Measurements from ENCODE around the gene DHFR2.
"Not testable (repeated sequence)": the region's sequence is repeated elsewhere in the genome, so short reads cannot be mapped to it uniquely, and the experiment has no call there.

The DHFR2 gene

GRCh38 chr3:94065122-94065521 is 2.4 kb upstream of the DHFR2 start:
- no peak for TF ChIP-seq CTCF (conservative IDR thresholded peaks at IDR 0.05; ENCODE audit: low read depth, low read length)
- DNase-seq (ENCODE audit: low read depth): no peak
- H3K4me3 ChIP-seq (ENCODE audit: low read length): no peak overlapping the region

- no peak for TF ChIP-seq CTCF (conservative IDR thresholded peaks at IDR 0.05; ENCODE audit: low read depth, low read length)
- DNase-seq (ENCODE audit: low read depth): no peak
- no peak overlapping the region for H3K4me3 ChIP-seq (ENCODE audit: low read length)
Measured at GRCh38 chr3:94064243-94064860, 1.6 kb upstream of the DHFR2 start.

GRCh38 chr3:94063496-94064119 is 892 bp upstream of the DHFR2 start:
- DNase-seq (ENCODE audit: low read depth): no peak
- TF ChIP-seq CTCF (conservative IDR thresholded peaks at IDR 0.05; ENCODE audit: low read depth, low read length): no peak

GRCh38 chr3:94061297-94061696 is 1.4 kb downstream of the DHFR2 start:
- DNase-seq (ENCODE audit: low read depth): no peak

More at GRCh38 chr3:94063496-94064119, 892 bp upstream of the DHFR2 start:
- peak overlapping the region; percentile 79 for H3K4me3 ChIP-seq (ENCODE audit: low read length)

GRCh38 chr3:94050546-94050945 is 12.2 kb downstream of the DHFR2 start:
- no peak for DNase-seq (ENCODE audit: low read depth)
- no peak for TF ChIP-seq CTCF (conservative IDR thresholded peaks at IDR 0.05; ENCODE audit: low read depth, low read length)
- H3K4me3 ChIP-seq (ENCODE audit: low read length): no peak overlapping the region

More at GRCh38 chr3:94061297-94061696, 1.4 kb downstream of the DHFR2 start:
- TF ChIP-seq CTCF (conservative IDR thresholded peaks at IDR 0.05; ENCODE audit: low read depth, low read length): no peak
- no peak overlapping the region for H3K4me3 ChIP-seq (ENCODE audit: low read length)

- H3K4me3 ChIP-seq (ENCODE audit: low read length): no peak overlapping the region
- no peak for DNase-seq (ENCODE audit: low read depth)
- TF ChIP-seq CTCF (conservative IDR thresholded peaks at IDR 0.05; ENCODE audit: low read depth, low read length): no peak
Measured at GRCh38 chr3:94049267-94049666, 13.4 kb downstream of the DHFR2 start.

GRCh38 chr3:94046533-94046932 is 16.2 kb downstream of the DHFR2 start:
- no peak for DNase-seq (ENCODE audit: low read depth)
- no peak overlapping the region for H3K4me3 ChIP-seq (ENCODE audit: low read length)
- TF ChIP-seq CTCF (conservative IDR thresholded peaks at IDR 0.05; ENCODE audit: low read depth, low read length): no peak

GRCh38 chr3:94044100-94044936 is 18.4 kb downstream of the DHFR2 start:
- H3K4me3 ChIP-seq (ENCODE audit: low read length); DNase-seq (ENCODE audit: low read depth): not testable (repeated sequence)
